ENCODE results near the gene KCNH6. TPM values are rescaled to one million over a fixed set of nuclear protein-coding genes. Genes with fewer than 3 reads are reported as not detected.

Gene KCNH6
- total RNA-seq = not detected

GRCh38 chr17:63523253-63523855, at the start of gene KCNH6:
Gene KCNH6 (plus strand): TSS chr17:63523358. CDS start chr17:63523414, 56 bp downstream.
- no peaks in the 10 kb centered on the region for H3K27me3 ChIP-seq
- intact Hi-C loops (cut with DNase I) = no loop called here

GRCh38 chr17:63474174-63474573, 49.0 kb upstream of the KCNH6 start:
- Histone ChIP-seq H3K4me3 (no peak overlapping the region), H3K36me3 (no peaks in the 10 kb centered on the region), H3K27me3 (no peaks in the 10 kb centered on the region), H3K9me3 (no peaks in the 10 kb centered on the region), H3K4me1 (peaks cover 28% of the 10 kb centered on the region), H3K27ac (no peak overlapping the region)
- intact Hi-C loops (cut with DNase I) = no loop called here
- TF ChIP-seq POLR2AphosphoS5 (IDR thresholded peaks at IDR 0.05; ENCODE audit: insufficient read depth in 1 of 2, low read depth in 1 of 2) (peak in 1 of 2 donors; percentile 73), POLR2A (IDR thresholded peaks at IDR 0.05) (no peak)
- no peak for DNase-seq (ENCODE audit: extremely low spot score in 2 of 2)

More at GRCh38 chr17:63523253-63523855, at the start of gene KCNH6:
- Histone ChIP-seq H3K9me3 (no peaks in the 10 kb centered on the region), H3K36me3 (no peaks in the 10 kb centered on the region), H3K4me1 (no peaks in the 10 kb centered on the region), H3K27ac (no peak within 1 kb of the TSS), H3K4me3 (no peak within 1 kb of the TSS)
- no peak for TF ChIP-seq POLR2A (IDR thresholded peaks at IDR 0.05)
- no peak for TF ChIP-seq CTCF (IDR thresholded peaks at IDR 0.05)
- no peak for TF ChIP-seq POLR2AphosphoS5 (IDR thresholded peaks at IDR 0.05; ENCODE audit: insufficient read depth in 1 of 2, low read depth in 1 of 2)
- no peak for DNase-seq (ENCODE audit: extremely low spot score in 2 of 2)

- no peaks in the 10 kb centered on the region for H3K36me3 ChIP-seq
- TF ChIP-seq POLR2A (IDR thresholded peaks at IDR 0.05) (no peak), CTCF (IDR thresholded peaks at IDR 0.05) (no peak), POLR2AphosphoS5 (IDR thresholded peaks at IDR 0.05; ENCODE audit: insufficient read depth in 1 of 2, low read depth in 1 of 2) (no peak)
- peaks cover 32% of the 10 kb centered on the region for H3K4me1 ChIP-seq
- no peaks in the 10 kb centered on the region for H3K27me3 ChIP-seq
- H3K4me3 ChIP-seq = no peak overlapping the region
- intact Hi-C loops (cut with DNase I) = loop anchor here (5.0 kb wide), 1 partner anchor 43 kb away; no protein-coding TSS in a partner anchor
- no peak for DNase-seq (ENCODE audit: extremely low spot score in 2 of 2)
- no peak overlapping the region for H3K27ac ChIP-seq
- no peaks in the 10 kb centered on the region for H3K9me3 ChIP-seq
Observed at GRCh38 chr17:63474586-63475460, 48.3 kb upstream of the KCNH6 start.

GRCh38 chr17:63475491-63476412, 47.4 kb upstream of the KCNH6 start:
- intact Hi-C loops (cut with DNase I) = loop anchor here (5.0 kb wide), 1 partner anchor 43 kb away; no protein-coding TSS in a partner anchor
- Histone ChIP-seq H3K27me3 (no peaks in the 10 kb centered on the region), H3K36me3 (no peaks in the 10 kb centered on the region), H3K27ac (no peak overlapping the region), H3K4me1 (peaks cover 32% of the 10 kb centered on the region), H3K9me3 (no peaks in the 10 kb centered on the region), H3K4me3 (peak overlapping the region; percentile 43 to 60)
- no peak for TF ChIP-seq POLR2AphosphoS5 (IDR thresholded peaks at IDR 0.05; ENCODE audit: insufficient read depth in 1 of 2, low read depth in 1 of 2)
- TF ChIP-seq POLR2A (IDR thresholded peaks at IDR 0.05) = no peak
- TF ChIP-seq CTCF (IDR thresholded peaks at IDR 0.05) = no peak
- no peak for DNase-seq (ENCODE audit: extremely low spot score in 2 of 2)

- peaks cover 32% of the 10 kb centered on the region for H3K4me1 ChIP-seq
- intact Hi-C loops (cut with DNase I) = loop anchor here (5.0 kb wide), 1 partner anchor 44 kb away; no protein-coding TSS in a partner anchor
- no peaks in the 10 kb centered on the region for H3K9me3 ChIP-seq
- no peak for DNase-seq (ENCODE audit: extremely low spot score in 2 of 2)
- no peaks in the 10 kb centered on the region for H3K36me3 ChIP-seq
- peak overlapping the region; percentile 10 for H3K27ac ChIP-seq
- H3K27me3 ChIP-seq = no peaks in the 10 kb centered on the region
- TF ChIP-seq POLR2A (IDR thresholded peaks at IDR 0.05) (no peak), CTCF (IDR thresholded peaks at IDR 0.05) (no peak), POLR2AphosphoS5 (IDR thresholded peaks at IDR 0.05; ENCODE audit: insufficient read depth in 1 of 2, low read depth in 1 of 2) (no peak)
- H3K4me3 ChIP-seq = peak overlapping the region; percentile 43 to 60
Observed at GRCh38 chr17:63476459-63476853, 46.7 kb upstream of the KCNH6 start.
